Muscle layer of duodenum (tissue), 2 donors: Measurements from ENCODE around the gene PTPN13.
A peak's percentile ranks its signal among the peaks of the same experiment; 100 is the strongest.

Experiments
- H3K27ac ChIP-seq: one replicate; pipeline ENCODE4 v1.7.0; 2013; ENCODE audit warnings: mild to moderate bottlenecking, low read length
- H3K27me3 ChIP-seq: one replicate; pipeline ENCODE4 v1.7.0; 2013; ENCODE audit warnings: low read depth, mild to moderate bottlenecking, control low read depth, low read length
- H3K36me3 ChIP-seq, 2 donors: one replicate each; pipeline ENCODE4 v1.7.0; 2013; ENCODE audit warnings: low read length in 2 of 2, control low read depth in 1 of 2, mild to moderate bottlenecking in 1 of 2; ENCODE audit not compliant: insufficient read depth in 2 of 2, control insufficient read depth in 1 of 2
- H3K4me1 ChIP-seq, 2 donors: one replicate each; pipeline ENCODE4 v1.7.0; 2013; ENCODE audit warnings: low read length in 2 of 2, mild to moderate bottlenecking in 2 of 2, control low read depth in 1 of 2, moderate library complexity in 1 of 2; ENCODE audit not compliant: insufficient read depth in 2 of 2, control insufficient read depth in 1 of 2
- H3K4me3 ChIP-seq, 2 donors: one replicate each; pipeline ENCODE4 v1.7.0; 2013; ENCODE audit warnings: low read length in 2 of 2, low read depth in 1 of 2, mild to moderate bottlenecking in 1 of 2
- H3K9me3 ChIP-seq, 2 donors: one replicate each; pipeline ENCODE4 v1.7.0; 2013; ENCODE audit warnings: low read length in 2 of 2, control low read depth in 1 of 2, mild to moderate bottlenecking in 1 of 2; ENCODE audit not compliant: control insufficient read depth in 1 of 2
- donor health status: healthy.

Gene PTPN13

DNA sequence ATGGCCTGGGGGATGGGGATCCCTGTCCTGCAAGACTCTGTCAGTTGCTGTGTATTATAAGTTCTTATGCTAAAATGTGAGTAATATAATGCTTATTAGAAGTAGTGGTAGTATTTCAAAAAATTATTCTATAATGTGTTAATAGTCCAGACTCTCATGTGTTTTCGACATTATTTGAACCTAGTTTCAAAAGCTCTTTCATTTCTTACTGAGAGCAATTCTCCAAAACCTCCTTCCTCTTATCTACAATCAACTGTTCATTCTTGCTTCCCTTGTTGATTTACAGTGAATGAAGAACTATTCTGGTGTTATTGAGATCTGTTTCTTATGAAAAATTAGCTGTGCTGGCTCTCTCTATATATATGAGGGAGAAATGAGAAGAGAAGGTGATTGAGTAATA, 32.9 kb upstream of the PTPN13 start:
- Histone ChIP-seq H3K36me3 (no peaks in the 10 kb centered on the region), H3K4me3 (no peak overlapping the region), H3K9me3 (no peaks in the 10 kb centered on the region), H3K27ac (no peak overlapping the region), H3K27me3 (no peaks in the 10 kb centered on the region), H3K4me1 (no peaks in the 10 kb centered on the region)

DNA sequence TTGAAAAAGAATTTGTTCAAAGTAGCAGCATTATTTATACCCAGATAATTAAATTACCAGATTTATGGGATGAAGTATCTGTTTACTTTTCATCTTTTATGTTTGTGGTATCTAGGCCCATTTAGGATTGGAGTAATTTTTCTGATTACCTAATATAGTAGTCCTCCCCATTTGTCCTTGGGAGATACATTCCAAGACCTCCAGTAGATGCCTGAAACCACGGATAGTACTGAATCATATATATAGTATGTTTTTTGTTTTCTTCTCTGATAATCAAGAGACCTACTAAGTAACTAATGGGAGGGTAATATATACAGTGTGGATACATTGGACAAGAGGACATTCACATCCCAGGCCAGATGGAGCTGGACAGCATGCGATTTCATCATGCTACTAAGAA, 30.7 kb upstream of the PTPN13 start:
- H3K27me3 ChIP-seq = no peaks in the 10 kb centered on the region
- H3K4me3 ChIP-seq = no peak overlapping the region
- no peaks in the 10 kb centered on the region for H3K9me3 ChIP-seq
- H3K36me3 ChIP-seq = no peaks in the 10 kb centered on the region
- no peak overlapping the region for H3K27ac ChIP-seq
- no peaks in the 10 kb centered on the region for H3K4me1 ChIP-seq

DNA sequence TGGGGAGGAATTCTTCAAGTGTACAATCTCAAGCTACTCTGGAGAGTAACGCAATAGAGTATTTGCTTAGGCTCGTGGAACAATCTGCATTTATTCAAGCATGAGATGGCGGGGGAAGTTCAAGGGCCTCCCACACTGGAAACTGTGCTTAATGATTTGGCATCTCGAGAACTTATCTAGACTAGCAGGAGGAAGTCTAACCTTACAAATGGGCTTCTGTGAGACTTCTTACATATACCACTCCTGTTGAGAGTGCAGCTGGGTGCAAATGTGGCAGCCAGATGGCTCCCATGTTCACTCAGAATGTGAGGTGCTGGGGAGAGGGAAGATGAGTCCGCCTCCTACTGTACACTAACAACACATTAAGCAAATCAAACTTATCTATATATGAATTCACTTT, 29.3 kb upstream of the PTPN13 start:
- no peak overlapping the region for H3K27ac ChIP-seq
- no peaks in the 10 kb centered on the region for H3K36me3 ChIP-seq
- no peaks in the 10 kb centered on the region for H3K27me3 ChIP-seq
- H3K4me1 ChIP-seq = no peaks in the 10 kb centered on the region
- H3K4me3 ChIP-seq = no peak overlapping the region
- H3K9me3 ChIP-seq = no peaks in the 10 kb centered on the region

DNA sequence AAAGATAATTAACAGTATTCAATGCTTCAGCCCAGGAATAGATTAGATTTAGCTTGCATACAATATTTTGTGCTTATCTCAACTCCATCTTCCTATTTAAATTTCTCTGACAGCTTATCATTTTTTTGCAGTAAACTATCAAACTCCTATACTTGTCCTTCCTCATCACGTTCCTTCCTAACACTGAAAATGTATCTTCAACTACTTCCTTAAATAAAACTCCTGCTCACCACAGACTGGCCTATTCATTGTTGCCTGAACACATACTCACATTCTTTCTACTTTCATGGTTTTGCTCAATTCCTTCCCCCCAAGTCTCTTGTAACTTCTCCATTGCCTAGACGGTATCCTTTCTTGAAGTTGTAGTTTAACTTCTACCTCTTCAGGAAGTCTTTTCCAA, 28.5 kb upstream of the PTPN13 start:
- H3K4me3 ChIP-seq = no peak overlapping the region
- H3K27me3 ChIP-seq = no peaks in the 10 kb centered on the region
- H3K9me3 ChIP-seq = no peaks in the 10 kb centered on the region
- no peak overlapping the region for H3K27ac ChIP-seq
- no peaks in the 10 kb centered on the region for H3K4me1 ChIP-seq
- no peaks in the 10 kb centered on the region for H3K36me3 ChIP-seq

DNA sequence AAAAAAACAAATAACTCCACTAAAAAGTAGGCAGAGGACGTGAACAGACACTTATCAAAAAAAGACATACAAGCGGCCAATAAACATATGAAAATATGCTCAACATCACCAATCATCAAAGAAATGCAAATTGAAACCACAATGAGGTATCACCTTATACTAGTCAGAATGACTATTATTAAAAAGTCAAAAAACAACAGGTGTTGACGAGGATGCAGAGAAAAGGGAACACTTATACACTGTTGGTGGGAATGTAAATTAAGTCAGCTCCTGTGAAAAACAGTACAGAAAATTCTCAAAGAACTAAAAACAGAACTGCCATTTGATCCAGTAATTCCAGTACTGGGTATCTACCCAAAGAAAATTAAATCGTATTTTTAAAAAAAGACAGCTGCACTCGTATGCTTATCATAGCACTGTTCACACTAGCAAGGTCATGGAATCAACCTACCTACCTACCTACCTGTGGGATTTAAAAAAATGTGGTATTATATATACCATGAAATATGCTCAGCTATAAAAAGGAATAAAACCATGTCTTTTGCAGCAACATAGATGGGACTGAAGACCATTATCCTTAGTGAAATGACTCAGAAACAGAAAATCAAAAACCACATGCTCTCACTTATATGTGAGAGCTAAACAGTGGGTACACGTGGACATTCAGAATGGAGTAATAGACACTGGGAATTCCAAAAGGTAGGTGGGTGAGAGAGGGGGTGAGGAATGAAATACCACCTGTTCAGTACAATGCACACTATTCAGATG, 24.8 kb upstream of the PTPN13 start:
- no peak overlapping the region for H3K4me3 ChIP-seq
- H3K36me3 ChIP-seq = no peaks in the 10 kb centered on the region

DNA sequence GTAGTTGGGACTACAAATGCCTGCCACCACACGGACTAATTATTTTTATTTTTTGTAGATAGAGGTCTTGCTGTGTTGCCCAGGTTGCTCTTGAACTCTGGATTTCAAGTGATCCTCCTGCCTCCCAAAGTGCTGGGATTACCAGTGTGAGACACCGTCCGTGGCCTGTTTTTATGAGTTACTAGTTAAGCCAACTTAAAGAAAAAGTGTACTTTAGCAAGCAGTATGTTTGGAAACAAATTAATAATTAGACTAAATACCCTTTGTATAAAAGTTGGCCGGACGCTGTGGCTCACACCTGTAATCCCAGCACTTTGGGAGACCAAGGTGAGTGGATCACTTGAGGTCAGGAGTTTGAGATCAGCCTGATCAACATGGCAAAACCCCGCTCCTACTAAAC, 14.2 kb upstream of the PTPN13 start:
- Histone ChIP-seq H3K27ac (no peak overlapping the region), H3K27me3 (no peaks in the 10 kb centered on the region), H3K4me1 (no peaks in the 10 kb centered on the region), H3K9me3 (no peaks in the 10 kb centered on the region), H3K4me3 (no peak overlapping the region), H3K36me3 (no peaks in the 10 kb centered on the region)

More for the DNA sequence above, 24.8 kb upstream of the PTPN13 start:
- no peaks in the 10 kb centered on the region for H3K9me3 ChIP-seq
- no peaks in the 10 kb centered on the region for H3K27me3 ChIP-seq
- H3K4me1 ChIP-seq = no peaks in the 10 kb centered on the region
- H3K27ac ChIP-seq = no peak overlapping the region

DNA sequence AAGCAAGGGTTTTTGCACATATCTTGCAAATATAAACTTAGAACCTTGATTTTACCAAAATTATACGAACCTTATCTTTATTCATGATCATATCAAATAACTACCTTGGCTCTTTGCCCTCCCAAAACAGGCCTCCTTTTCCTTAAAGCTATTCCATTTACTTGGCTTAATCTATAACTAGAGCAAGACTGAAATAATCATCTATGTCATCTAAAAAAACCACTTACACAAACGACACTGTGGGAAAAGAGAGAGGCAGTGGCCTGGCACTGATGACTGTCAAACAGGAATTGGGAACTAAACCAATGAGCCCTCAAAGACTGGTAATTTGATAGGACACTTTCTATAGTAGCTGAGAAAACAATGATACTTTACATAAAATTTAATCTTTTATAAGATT, 11.7 kb upstream of the PTPN13 start:
- H3K27me3 ChIP-seq = no peaks in the 10 kb centered on the region
- no peak overlapping the region for H3K27ac ChIP-seq
- no peaks in the 10 kb centered on the region for H3K9me3 ChIP-seq
- no peaks in the 10 kb centered on the region for H3K36me3 ChIP-seq
- H3K4me1 ChIP-seq = peaks cover 0 to 2% of the 10 kb centered on the region in 2 donors
- peak overlapping the region in 1 of 2 donors; percentile 42 for H3K4me3 ChIP-seq

DNA sequence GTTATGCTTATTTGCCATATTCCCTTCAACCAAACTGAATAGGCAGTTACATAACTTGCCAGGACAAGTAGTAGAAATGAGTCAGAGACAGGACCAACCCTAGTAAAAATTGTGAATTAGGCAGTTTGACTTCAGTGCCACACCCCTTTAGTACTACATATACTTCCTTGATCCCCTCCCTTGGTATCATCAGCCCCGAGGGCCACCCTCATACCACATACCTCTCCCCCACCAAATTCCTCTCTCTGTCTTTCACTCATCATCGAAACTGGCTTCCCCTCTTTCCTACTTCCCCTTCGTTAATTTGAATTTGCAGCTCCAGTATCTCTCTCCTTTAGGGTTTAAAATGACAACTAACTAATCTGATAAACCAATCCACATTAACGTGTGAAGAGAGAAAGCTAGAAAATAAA, 7.9 kb upstream of the PTPN13 start:
- Histone ChIP-seq H3K9me3 (no peaks in the 10 kb centered on the region), H3K4me3 (no peak overlapping the region), H3K36me3 (no peaks in the 10 kb centered on the region), H3K27me3 (no peaks in the 10 kb centered on the region), H3K27ac (no peak overlapping the region), H3K4me1 (peaks cover 0 to 6% of the 10 kb centered on the region in 2 donors)

DNA sequence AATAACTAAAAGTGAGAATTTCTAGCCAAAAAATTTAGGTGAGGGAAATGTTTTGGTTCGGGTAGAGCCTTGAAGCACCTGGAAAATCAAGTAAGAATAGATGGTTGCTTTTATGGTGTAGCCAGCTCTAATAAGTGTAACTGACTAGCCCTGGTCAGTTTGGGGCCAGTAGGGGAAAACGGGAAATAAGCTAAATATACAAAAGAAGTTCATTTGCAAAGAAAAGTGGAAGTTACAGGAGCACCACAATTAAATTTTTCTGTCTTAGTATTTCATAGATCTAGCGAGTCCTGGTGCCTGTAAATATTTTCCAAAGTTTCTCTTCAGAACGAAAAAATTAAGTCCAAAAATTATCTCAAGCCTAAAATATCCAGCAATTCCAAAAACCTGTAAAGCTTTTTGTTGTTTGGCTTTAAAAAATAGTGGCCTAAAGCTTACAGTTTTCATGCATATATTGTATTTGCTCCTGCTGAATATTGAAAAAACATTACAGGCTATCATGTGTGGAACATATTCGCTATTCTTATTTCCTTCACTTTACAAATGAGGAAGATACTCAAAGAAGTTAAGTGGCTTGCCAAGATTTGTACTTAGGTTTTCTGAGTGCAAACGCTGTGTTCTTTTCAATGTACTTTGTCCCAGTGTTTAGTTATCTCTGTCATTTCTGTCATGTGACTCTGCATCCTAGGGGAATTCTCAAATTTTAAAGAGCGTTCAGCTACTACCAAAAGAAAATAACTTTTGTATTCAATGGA, 7.3 kb upstream of the PTPN13 start:
- Histone ChIP-seq H3K4me1 (peaks cover 0 to 6% of the 10 kb centered on the region in 2 donors), H3K9me3 (no peaks in the 10 kb centered on the region), H3K4me3 (no peak overlapping the region), H3K27me3 (no peaks in the 10 kb centered on the region), H3K27ac (no peak overlapping the region), H3K36me3 (no peaks in the 10 kb centered on the region)

DNA sequence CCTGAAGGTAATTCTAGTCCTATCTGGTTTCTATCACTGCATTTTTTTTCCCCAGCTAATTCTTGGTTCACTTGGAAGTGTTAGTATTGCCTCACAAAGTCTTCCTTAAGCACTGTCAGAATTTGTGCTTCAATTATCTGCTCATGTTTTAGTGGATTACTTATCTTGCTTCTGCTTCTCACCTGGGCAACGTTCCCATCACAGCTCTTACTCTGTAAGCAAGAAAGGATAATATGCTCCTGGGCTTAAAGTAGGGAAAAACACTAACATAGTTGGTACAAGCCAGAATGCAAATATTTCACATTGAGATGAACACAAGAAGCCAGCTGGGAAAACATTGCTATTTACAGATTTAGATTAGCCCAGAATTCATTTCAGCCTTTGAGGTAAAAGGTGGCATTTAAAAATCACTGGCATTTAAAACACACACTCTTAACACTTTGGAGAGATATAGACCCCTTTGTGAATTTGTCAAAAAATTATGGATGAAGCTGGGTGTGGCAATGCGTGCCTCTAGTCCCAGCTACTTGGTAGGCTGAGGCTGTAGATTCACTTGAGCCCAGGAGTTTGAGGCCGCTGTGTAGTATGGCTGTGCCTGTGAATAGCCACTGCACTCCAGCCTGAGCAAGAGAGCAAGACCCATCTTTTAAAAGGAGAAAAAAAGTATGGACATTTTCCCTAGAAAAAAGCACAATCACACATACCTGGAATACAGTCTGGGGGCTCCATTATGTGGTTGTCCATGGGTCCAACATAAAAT, 6.6 kb upstream of the PTPN13 start:
- Histone ChIP-seq H3K27ac (no peak overlapping the region), H3K36me3 (no peaks in the 10 kb centered on the region), H3K9me3 (no peaks in the 10 kb centered on the region), H3K4me1 (peaks cover 0 to 6% of the 10 kb centered on the region in 2 donors), H3K27me3 (no peaks in the 10 kb centered on the region), H3K4me3 (no peak overlapping the region)

DNA sequence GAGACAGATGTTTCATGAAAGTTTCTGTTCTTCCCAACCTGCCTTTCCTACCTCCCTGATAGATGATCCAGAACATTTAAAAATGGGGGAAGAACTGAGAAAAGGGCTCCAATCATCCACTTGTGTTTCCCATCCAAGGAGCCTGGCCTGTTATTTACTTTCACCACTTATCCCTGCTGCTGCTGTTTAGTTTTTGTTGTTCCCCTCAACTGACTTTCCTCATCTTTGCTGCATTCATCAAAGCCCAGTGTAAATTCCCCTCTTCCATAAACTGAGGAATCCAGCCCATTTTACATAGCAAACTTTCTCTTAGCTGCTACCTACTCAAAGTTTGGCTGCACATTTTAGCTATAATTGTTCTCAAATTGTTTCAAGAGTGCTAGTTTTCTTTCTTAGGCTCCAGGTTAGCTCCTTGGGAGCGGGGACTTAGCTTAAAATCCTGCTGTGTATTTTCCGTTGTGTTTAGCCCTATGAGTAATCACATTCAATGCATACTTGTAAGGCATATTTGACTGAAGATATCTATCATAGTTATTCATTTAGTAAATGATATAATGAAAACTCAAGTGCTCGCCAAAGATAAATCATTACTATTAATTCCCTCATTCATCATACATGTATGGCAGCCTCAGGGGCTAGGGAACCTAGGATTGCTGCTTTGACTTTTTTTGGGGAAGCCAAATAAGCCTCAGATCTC, 1.4 kb upstream of the PTPN13 start:
- Histone ChIP-seq H3K27me3 (no peaks in the 10 kb centered on the region), H3K4me3 (no peak overlapping the region), H3K27ac (no peak overlapping the region), H3K36me3 (no peaks in the 10 kb centered on the region), H3K4me1 (peaks cover 0 to 1% of the 10 kb centered on the region in 2 donors), H3K9me3 (no peaks in the 10 kb centered on the region)
